ENCODE measurements around the gene TPTE2.

DNA sequence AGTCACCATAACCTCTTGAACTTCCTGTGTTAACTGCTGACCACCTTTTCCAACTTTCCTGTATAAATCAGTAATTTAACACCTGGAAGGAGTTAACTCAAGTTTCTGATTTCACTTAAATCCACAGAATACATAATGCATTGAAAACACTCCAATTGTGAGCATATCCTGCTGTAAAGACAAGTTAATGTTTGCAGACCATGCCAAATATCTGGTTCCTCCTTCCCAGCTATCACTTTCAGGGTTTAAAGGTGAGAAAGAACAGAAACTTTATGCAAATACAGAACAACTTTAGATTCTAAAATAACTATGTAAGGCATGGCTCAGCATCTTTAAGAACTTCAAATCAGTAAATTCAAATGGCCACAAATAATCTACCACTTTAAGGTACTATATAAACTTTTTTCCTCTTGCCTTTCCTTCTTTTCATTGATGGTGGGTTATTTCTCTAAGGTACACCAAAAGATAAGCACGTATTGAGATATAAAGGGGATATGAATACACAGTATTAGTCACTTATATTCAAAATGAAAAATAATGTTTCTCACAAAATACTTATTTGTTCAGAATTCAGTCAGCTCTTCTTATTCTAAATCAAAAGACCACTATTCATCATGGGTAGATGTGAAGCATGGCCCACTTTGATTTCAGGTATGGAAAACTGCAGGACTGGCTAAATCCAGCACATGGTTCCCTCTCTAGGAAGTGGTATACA, 6.6 kb upstream of the TPTE2 start:
- TF ChIP-seq, protein P1, sequence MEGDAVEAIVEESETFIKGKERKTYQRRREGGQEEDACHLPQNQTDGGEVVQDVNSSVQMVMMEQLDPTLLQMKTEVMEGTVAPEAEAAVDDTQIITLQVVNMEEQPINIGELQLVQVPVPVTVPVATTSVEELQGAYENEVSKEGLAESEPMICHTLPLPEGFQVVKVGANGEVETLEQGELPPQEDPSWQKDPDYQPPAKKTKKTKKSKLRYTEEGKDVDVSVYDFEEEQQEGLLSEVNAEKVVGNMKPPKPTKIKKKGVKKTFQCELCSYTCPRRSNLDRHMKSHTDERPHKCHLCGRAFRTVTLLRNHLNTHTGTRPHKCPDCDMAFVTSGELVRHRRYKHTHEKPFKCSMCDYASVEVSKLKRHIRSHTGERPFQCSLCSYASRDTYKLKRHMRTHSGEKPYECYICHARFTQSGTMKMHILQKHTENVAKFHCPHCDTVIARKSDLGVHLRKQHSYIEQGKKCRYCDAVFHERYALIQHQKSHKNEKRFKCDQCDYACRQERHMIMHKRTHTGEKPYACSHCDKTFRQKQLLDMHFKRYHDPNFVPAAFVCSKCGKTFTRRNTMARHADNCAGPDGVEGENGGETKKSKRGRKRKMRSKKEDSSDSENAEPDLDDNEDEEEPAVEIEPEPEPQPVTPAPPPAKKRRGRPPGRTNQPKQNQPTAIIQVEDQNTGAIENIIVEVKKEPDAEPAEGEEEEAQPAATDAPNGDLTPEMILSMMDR (conservative IDR thresholded peaks at IDR 0.05; ENCODE audit: low read depth, low read length): no peak
- no peak for TF ChIP-seq BHLHE40 (IDR thresholded peaks at IDR 0.05; ENCODE audit: low read depth, low read length)

Measured in IMR-90 (cell line).